GM13977 (cell line): ENCODE results near the gene ZNF823.
"Not testable (repeated sequence)": the region's sequence is repeated elsewhere in the genome, so short reads cannot be mapped to it uniquely, and the experiment has no call there.

Experiments
- DNase-seq: peaks from one replicate; pipeline ENCODE4 v3.0.0; 2012; ENCODE audit warnings: low spot score
- CTCF ChIP-seq: IDR thresholded peaks from 2 replicates; pipeline ENCODE4 v1.5.1; 2012; ENCODE audit warnings: mild to moderate bottlenecking, control low read depth; ENCODE audit not compliant: insufficient read depth; ENCODE audit errors: extremely low read depth, missing control alignments
- in situ Hi-C: fragments of 300-500 bp; cut with MboI; formaldehyde crosslinking; loops from one replicate; pipeline ENCODE4 v1.12.0; 2022; ENCODE audit warnings: low sequenced_read_pairs, low pct_unique_long_range_greater_than_20kb, mixed read lengths, inconsistent platforms; ENCODE audit not compliant: unreplicated experiment

The ZNF823 gene

GRCh38 chr19:11738746-11739620, at the start of gene ZNF823:
ZNF823 (minus strand) TSS chr19:11738946; CDS start chr19:11738819, 127 bp downstream.
- DNase-seq = peak; percentile 96
- in situ Hi-C loops = no loop called here
- no peak for TF ChIP-seq CTCF

GRCh38 chr19:11787536-11787935, 48.8 kb upstream of the ZNF823 start:
- DNase-seq = no peak
- TF ChIP-seq CTCF = no peak
- in situ Hi-C loops = no loop called here

- in situ Hi-C loops = no loop called here
- DNase-seq = no peak
- TF ChIP-seq CTCF = no peak
Observed at GRCh38 chr19:11784356-11784755, 45.6 kb upstream of the ZNF823 start.

GRCh38 chr19:11783767-11784166, 45.0 kb upstream of the ZNF823 start:
- in situ Hi-C loops = no loop called here
- TF ChIP-seq CTCF = no peak
- no peak for DNase-seq

GRCh38 chr19:11781295-11782057, 42.7 kb upstream of the ZNF823 start:
- no peak for TF ChIP-seq CTCF
- in situ Hi-C loops = no loop called here
- no peak for DNase-seq

GRCh38 chr19:11780431-11781020, 41.8 kb upstream of the ZNF823 start:
- DNase-seq = no peak
- in situ Hi-C loops = no loop called here
- TF ChIP-seq CTCF = no peak

- in situ Hi-C loops, DNase-seq: not testable (repeated sequence)
Observed at GRCh38 chr19:11776669-11777068, 37.9 kb upstream of the ZNF823 start.

GRCh38 chr19:11771520-11771919, 32.8 kb upstream of the ZNF823 start:
- in situ Hi-C loops, DNase-seq: not testable (repeated sequence)
